Stimulated activated CD4-positive, alpha-beta T cell treated with anti-CD3 and anti-CD28 coated beads, Interleukin-1b, Interleukin-23, amount 100 ng/mL, for 1 hour (primary cell): ENCODE data around the gene ADCK2.
"Not testable (repeated sequence)": the region's sequence is repeated elsewhere in the genome, so short reads cannot be mapped to it uniquely, and the experiment has no call there.

Experiments
- DNase-seq, 2 donors: peaks; one replicate each; pipeline ENCODE4 v3.0.0-alpha.2; 2020; ENCODE audit warnings: low read depth in 2 of 2

The ADCK2 gene

GRCh38 chr7:140645166-140645900, 27.4 kb upstream of the ADCK2 start:
- DNase-seq, result no peak

DNA sequence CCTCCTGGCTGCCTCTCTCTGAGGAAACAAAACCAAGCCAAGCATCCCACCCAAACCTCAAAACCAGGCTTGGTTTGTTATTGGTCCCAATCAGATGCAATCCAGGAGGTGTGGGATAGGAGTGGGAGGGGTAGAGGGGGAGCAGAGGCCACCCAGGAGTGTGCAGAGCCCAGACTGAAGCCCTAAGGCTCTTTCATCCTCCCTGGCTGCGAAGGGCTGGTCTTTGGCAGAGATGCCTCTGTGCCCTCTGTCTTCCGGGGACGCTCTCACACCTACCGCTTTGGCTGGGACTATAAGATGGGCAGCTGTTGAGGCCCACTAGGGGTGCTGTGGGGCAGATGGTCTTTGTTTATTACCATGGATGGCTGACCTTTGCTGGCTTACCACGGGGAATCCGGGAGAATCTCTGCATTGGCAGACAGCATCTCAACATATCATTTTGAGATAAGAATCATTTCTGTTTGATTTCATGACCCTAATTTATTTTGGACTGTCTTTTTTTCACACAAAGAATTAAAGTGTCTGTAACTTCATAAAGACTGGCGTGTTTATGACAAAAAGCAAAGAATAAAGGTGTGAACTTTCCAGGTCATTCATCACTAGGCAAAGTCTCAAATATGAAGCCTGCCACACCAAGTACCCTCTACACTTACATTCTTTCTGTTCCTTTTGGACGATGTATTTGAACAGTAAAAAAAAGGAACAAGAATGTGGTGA, 25.7 kb upstream of the ADCK2 start:
- DNase-seq, result no peak

- no peak for DNase-seq
Measured at GRCh38 chr7:140649556-140650205, 23.1 kb upstream of the ADCK2 start.

GRCh38 chr7:140650367-140650766, 22.4 kb upstream of the ADCK2 start:
- no peak for DNase-seq

DNA sequence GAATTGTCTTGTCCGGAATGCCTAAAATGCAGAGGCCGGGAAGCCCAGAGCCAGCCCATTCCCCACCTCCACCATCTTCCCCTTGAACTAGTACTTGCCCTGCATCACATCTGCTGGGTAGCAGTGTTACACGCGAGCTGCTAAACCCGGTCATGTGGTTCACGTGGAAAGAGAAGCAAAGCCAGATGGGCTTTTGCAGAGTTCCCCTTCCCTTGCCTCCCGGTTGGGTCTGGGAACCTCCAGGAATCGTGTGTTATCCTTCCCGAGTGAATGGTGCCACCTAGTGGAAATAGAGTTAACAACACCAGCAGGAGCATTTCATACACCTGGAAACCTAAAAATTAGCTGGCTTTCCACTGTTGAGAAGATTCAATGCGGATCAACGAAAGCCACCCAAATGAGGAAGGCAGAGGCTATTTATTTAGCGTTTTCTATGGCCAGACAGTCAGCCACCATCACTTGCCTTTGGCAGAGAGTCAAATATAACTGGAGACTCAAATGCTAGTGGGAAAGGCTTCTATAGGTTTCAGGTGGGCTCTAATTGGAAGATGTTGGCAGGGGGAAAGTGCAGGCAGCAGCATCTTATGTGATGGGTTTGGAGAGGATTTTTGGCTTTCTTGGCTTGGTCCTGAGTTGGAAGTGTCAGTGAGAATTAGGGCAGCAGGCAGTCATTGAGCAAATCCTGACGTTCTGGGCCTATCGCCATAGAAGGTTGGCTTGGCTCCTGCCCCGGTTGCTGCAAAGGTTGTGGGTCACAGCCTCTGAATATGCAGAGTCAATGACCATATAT, 19.2 kb upstream of the ADCK2 start:
- DNase-seq, result no peak

DNA sequence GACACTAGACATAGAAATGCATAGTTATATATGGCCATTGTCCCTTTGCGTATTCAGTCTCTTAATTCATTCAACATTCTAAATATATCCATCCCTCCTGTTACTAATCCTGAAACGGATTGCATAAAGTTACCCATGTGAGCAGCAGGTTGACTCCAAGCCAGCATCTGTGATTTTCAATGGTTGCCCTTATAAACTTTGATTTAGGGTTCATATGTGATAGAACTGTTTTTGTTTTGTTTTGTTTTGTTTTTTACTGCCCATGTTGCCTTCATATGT, 18.7 kb upstream of the ADCK2 start:
- no peak for DNase-seq

DNA sequence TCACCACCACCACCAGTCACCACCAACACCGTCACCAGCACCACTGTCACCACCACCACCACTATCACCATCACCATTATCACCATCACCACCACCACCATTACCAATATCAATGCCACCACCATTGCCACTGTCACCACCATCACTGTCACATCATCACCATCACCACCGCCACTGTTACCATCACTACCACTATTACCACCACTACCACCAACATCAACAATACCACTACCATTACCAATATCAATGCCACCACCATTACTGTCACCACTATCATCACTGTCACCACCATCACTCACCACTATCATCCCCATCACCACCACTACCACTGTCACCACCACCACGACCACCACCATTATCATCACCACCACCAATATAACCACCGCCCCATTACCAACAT, 18.1 kb upstream of the ADCK2 start:
- DNase-seq, result no peak

DNA sequence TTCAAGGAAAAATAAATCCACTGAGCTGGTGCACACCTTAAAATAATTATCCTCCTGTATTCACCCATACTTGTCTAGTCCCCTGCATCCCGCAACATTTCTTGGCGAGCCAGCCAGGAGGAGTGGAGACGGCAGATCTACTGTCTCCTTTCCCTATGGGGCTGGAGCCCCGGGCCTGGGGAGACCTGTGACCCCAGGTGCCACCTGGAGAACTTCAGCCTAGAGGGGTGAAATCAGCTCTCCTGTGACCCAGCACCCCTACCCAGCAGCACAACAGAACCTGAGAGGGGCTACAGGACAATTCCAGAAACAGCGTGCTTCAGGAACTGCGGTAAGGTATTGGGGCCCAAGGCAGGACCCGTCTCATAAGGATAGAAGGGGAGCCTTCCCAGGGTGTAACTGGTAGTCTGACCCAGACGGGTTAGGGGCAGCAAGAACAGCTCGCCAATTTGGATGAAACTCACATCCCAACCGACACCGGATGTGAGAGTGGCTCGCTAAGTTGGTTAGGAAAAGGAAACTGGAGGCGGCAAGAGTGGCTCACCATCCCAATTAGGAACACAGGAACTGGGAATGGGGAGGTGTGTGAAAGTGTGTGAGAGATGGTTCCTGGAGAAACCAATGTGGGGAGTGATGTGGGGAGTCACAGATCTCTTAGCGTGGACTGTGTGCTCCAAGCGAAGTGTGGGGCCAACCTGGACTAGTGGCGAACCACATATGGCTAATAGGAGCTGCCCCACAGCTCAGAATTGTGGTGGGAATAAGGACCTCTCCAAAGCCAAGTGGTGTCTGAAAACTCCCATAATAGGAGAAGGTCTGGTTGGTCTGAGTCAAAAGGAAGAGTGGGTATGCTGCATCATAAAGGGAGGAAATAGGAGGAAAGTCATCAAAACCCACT, 17.0 kb upstream of the ADCK2 start:
- no peak for DNase-seq

DNA sequence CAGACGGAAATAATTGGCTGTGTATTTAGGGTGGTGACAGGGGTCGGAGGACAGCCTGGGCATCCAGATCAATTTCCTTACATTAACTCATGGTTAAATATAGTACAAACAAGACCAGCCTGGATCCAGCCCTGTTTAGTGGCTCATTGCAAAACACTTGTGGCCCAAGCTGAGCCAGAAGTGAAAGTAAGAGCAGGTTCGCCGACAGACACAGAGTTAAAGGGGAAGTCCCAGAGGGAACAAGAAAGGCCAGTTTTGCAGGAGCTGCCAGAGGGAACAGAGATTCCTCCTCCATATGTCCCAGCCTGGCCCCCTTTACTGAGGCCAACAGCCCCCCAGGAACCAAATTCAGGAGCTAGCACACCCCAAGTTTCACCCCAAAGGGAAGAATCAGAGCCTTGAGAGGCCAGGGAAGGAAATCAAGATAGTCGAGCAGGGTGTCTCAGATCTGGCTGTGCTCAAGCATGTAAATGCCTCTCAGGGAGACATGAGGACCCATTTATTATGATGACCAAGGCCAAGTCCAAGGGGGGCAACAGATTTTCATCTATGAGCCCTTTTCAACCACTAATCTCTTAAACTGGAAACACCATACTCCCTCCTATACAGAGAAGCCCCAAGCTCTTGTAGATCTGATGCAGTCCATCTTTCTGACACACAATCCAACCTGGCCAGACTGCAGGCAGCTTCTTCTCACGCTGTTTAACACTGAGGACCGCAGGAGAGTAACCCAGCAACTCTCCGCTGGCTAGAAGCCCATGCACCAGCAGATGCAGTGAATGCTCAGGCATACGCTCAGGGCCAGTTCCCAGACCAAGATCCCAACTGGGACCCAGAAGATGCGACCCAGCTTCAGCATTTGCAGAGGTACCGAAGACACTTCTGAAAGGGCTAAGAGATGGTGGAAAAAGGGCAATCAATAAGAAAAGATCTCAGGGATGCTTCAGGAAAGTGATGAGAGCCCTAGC, 15.9 kb upstream of the ADCK2 start:
- no peak for DNase-seq

GRCh38 chr7:140657891-140658290, 14.9 kb upstream of the ADCK2 start:
- DNase-seq, result no peak

GRCh38 chr7:140659856-140660255, 12.9 kb upstream of the ADCK2 start:
- no peak for DNase-seq

GRCh38 chr7:140661124-140661523, 11.6 kb upstream of the ADCK2 start:
- no peak for DNase-seq

DNA sequence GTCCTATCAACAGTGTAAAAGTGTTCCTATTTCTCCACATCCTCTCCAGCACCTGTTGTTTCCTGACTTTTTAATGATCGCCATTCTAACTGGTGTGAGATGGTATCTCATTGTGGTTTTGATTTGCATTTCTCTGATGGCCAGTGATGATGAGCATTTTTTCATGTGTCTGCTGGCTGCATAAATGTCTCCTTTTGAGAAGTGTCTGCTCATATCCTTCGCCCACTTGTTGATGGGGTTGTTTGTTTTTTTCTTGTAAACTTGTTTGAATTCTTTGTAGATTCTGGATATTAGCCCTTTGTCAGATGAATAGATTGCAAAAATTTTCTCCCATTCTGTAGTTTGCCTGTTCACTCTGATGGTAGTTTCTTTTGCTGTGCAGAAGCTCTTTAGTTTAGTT, 9.8 kb upstream of the ADCK2 start:
- DNase-seq, result not testable (repeated sequence)

DNA sequence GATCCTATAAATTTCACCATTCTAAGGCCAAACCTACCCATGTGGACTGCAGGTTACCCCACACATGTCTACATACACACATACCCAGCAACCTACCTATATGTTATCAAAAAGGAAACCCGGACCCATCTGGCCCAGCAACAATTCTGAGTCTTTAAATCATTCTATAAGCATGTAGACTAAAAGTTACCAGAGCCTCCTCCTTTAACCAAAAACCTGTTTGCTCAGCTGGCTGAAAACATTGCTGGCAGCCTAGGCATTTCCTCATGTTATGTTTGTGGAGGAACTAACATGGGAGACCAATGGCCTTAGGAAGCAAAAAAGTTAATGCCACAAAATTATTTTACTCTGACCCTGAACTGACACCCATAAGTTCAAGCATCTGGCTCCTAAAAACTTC, 5.3 kb upstream of the ADCK2 start:
- DNase-seq, result no peak

- DNase-seq, result no peak
Measured at GRCh38 chr7:140668641-140669040, 4.1 kb upstream of the ADCK2 start.

GRCh38 chr7:140669352-140669751, 3.4 kb upstream of the ADCK2 start:
- no peak for DNase-seq

GRCh38 chr7:140669862-140670261, 2.9 kb upstream of the ADCK2 start:
- not testable (repeated sequence) for DNase-seq

- DNase-seq, result no peak
Measured at GRCh38 chr7:140670343-140670935, 2.3 kb upstream of the ADCK2 start.

GRCh38 chr7:140671966-140672365, 779 bp upstream of the ADCK2 start:
- no peak for DNase-seq
